CD4-positive, alpha-beta memory T cell (primary cell): Measurements from ENCODE around the gene FAM151A. TPM values are rescaled to one million over a fixed set of nuclear protein-coding genes. Genes with fewer than 3 reads are reported as not detected.

Experiments used
- CTCF ChIA-PET: fragments of 350-600 bp; sonication (Branson Sonifier 250); formaldehyde crosslinking; loops from one replicate; lab custom pipeline; 2021; ENCODE audit warnings: inconsistent platforms; ENCODE audit not compliant: partially characterized antibody; lab: Charles Lee
- POLR2A ChIA-PET: fragments of 350-600 bp; sonication (Branson Sonifier 250); formaldehyde crosslinking; loops from one replicate; lab custom pipeline; 2021; ENCODE audit not compliant: partially characterized antibody; lab: Charles Lee
- DNase-seq, 5 donors: peaks; one replicate each; pipeline versions ENCODE4 v3.0.0 to v3.0.0-alpha.2; 2020 to 2022; ENCODE audit warnings: mixed read lengths in 1 of 5
- H3K27ac ChIP-seq: one replicate; pipeline ENCODE4 v1.7.0; 2013; ENCODE audit warnings: low read depth, low read length
- H3K27me3 ChIP-seq: 2 replicates; pipeline ENCODE4 v1.7.0; 2013; ENCODE audit warnings: mild to moderate bottlenecking, low read length, moderate library complexity; ENCODE audit not compliant: insufficient read depth
- H3K36me3 ChIP-seq: 2 replicates; pipeline ENCODE4 v1.7.0; 2013; ENCODE audit warnings: mild to moderate bottlenecking, low read length, moderate library complexity; ENCODE audit not compliant: insufficient read depth
- H3K4me1 ChIP-seq: 2 replicates; pipeline ENCODE4 v1.7.0; 2013; ENCODE audit warnings: mild to moderate bottlenecking, low read length, moderate library complexity; ENCODE audit not compliant: insufficient read depth
- H3K4me3 ChIP-seq, 2 donors: one replicate each; pipeline ENCODE4 v1.7.0; 2013; ENCODE audit warnings: low read length in 2 of 2, mild to moderate bottlenecking in 1 of 2
- H3K9me3 ChIP-seq, 2 donors: one replicate each; pipeline ENCODE4 v1.7.0; 2013; ENCODE audit warnings: low read length in 2 of 2, control low read depth in 1 of 2; ENCODE audit not compliant: control insufficient read depth in 1 of 2
- H3K27ac Mint-ChIP-seq, 7 donors: one replicate each; pipeline ENCODE4 v1.8.0; 2020 to 2021; ENCODE audit warnings: mixed read lengths in 7 of 7, mild to moderate bottlenecking in 6 of 7, inconsistent platforms in 3 of 7, moderate library complexity in 3 of 7
- H3K27me3 Mint-ChIP-seq, 2 donors: one replicate each; pipeline ENCODE4 v1.8.0; 2020 to 2021; ENCODE audit warnings: mixed read lengths in 2 of 2
- H3K36me3 Mint-ChIP-seq, 2 donors: one replicate each; pipeline ENCODE4 v1.8.0; 2020 to 2021; ENCODE audit warnings: mixed read lengths in 2 of 2, inconsistent platforms in 1 of 2, mild to moderate bottlenecking in 1 of 2
- H3K4me1 Mint-ChIP-seq, 4 donors: one replicate each; pipeline ENCODE4 v1.8.0; 2020 to 2021; ENCODE audit warnings: mixed read lengths in 4 of 4, mild to moderate bottlenecking in 1 of 4
- H3K4me3 Mint-ChIP-seq, 8 donors: one replicate each; pipeline ENCODE4 v1.8.0; 2020 to 2021; ENCODE audit warnings: mixed read lengths in 8 of 8, mild to moderate bottlenecking in 7 of 8, moderate library complexity in 6 of 8, inconsistent platforms in 3 of 8
- H3K9me3 Mint-ChIP-seq, 8 donors: one replicate each; pipeline ENCODE4 v1.8.0; 2020 to 2021; ENCODE audit warnings: mixed read lengths in 8 of 8, mild to moderate bottlenecking in 5 of 8, inconsistent platforms in 3 of 8, moderate library complexity in 1 of 8
- intact Hi-C: fragments of 100-400 bp; cut with micrococcal nuclease; formaldehyde crosslinking; loops from one replicate; pipeline ENCODE4 v1.15.1; 2023
- polyA plus RNA-seq, 2 donors: library from polyadenylated mRNA; unstranded; fragments of 300-500 nt; fragmentation: Illumina TruSeq; gene quantifications; one replicate each; pipeline ENCODE4 v1.2.3, GENCODE V29; 2021
- total RNA-seq, 2 experiments: library from RNA; stranded (reverse); gene quantifications; one replicate each; pipeline ENCODE4 v1.2.3, GENCODE V29; 2021

FAM151A gene
- total and polyA plus RNA-seq, 4 experiments from 2014 or later: not detected

DNA sequence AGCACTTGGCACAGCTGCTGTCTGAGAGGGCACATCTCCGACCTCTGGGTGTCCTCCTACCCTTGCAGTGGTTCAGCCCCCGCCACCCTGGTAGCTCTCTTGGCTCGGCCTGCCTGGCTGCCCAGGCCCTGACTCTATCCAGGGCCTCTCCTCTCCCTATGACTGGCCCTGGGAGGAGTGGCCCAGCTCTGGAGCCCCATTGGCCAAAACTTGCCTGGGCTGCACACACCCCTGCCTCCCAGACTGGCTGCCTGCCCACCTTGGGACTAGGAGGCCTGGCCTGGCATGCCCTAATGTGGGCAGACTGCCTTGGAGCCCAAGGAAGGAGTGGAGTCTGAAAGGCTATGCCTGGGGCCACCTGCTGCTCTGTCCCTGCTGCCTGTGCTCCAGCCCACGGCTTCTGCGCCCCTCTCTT, 41.7 kb downstream of the FAM151A start:
- H3K27ac Mint-ChIP-seq: no peak overlapping the region
- Histone ChIP-seq H3K4me3 (no peak overlapping the region), H3K36me3 (no peaks in the 10 kb centered on the region), H3K4me1 (no peaks in the 10 kb centered on the region), H3K27me3 (no peaks in the 10 kb centered on the region), H3K9me3 (no peaks in the 10 kb centered on the region), H3K27ac (no peak overlapping the region)
- no peaks in the 10 kb centered on the region for H3K9me3 Mint-ChIP-seq
- CTCF ChIA-PET: no interaction called here
- no peak overlapping the region for H3K4me3 Mint-ChIP-seq
- no peak for DNase-seq
- POLR2A ChIA-PET: no interaction called here
- H3K4me1 Mint-ChIP-seq: no peaks in the 10 kb centered on the region
- intact Hi-C loops: no loop called here
- no peaks in the 10 kb centered on the region for H3K27me3 Mint-ChIP-seq
- H3K36me3 Mint-ChIP-seq: no peaks in the 10 kb centered on the region

DNA sequence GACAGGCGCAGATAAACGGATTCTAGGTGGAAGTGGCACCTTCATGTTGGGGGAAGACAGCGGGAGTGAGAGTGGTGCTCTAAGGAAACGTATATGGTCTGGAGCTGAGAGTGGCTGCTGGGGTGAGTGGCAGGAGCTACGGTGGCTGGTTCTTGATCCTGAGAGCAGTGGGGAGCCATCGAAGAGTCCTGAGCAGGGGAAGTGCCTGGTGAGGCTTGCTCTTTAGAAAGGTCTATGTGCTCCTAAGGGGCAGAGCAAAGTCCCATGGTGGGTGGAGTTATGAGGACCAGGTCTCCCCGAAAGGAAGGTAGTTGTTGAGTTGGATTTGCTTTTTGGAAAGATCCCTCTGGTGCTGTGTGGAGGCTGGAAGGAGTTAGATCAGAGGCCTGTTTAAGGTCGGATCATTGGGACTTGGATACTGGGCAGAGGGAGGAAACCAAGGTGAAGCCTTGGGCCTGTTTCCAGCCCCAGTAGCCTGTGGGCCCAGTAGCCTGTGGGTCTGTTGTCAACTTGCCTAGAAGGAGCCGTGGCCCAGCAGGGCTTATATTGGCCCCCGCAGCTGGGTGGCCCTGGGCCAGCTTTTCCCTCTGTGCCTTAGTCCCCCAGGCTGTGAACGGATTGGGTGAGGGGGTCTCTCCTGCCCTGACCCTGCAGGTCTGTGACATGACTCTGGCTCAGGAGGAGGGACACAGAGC, 42.3 kb downstream of the FAM151A start:
- Histone ChIP-seq H3K27me3 (no peaks in the 10 kb centered on the region), H3K27ac (no peak overlapping the region), H3K4me3 (no peak overlapping the region), H3K36me3 (no peaks in the 10 kb centered on the region), H3K9me3 (no peaks in the 10 kb centered on the region), H3K4me1 (no peaks in the 10 kb centered on the region)
- Mint-ChIP-seq H3K27me3 (no peaks in the 10 kb centered on the region), H3K27ac (no peak overlapping the region), H3K36me3 (no peaks in the 10 kb centered on the region), H3K4me1 (no peaks in the 10 kb centered on the region), H3K9me3 (no peaks in the 10 kb centered on the region), H3K4me3 (no peak overlapping the region)
- intact Hi-C loops: no loop called here
- ChIA-PET CTCF (no interaction called here), POLR2A (no interaction called here)
- no peak for DNase-seq

DNA sequence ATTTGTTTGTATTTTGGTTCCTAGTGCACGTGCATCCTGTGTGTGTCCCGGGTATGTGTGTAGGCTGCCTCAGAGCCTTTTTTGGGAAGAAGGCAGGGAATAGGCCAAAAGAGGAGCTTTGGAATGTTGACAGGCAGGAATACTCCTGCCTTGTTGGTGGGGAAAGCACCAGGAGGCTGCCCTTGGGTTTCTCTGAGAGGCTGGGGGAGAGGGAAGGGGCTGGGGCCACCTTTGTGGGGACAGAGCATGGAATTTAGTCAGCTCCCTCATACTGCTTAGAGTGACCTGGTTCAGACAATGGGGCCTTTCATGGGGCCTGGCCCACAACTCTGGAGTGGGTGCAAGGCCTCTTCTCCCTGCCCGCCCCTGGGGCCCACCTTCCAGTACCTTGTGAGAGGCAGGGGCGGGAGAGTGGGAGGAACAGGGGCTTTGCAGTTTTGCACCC, 44.0 kb downstream of the FAM151A start:
- no peaks in the 10 kb centered on the region for H3K27me3 ChIP-seq
- H3K4me3 ChIP-seq: no peak overlapping the region
- no peaks in the 10 kb centered on the region for H3K4me1 ChIP-seq
- no peak for DNase-seq
- no peak overlapping the region for H3K27ac Mint-ChIP-seq
- H3K4me3 Mint-ChIP-seq: no peak overlapping the region
- no peaks in the 10 kb centered on the region for H3K36me3 Mint-ChIP-seq
- POLR2A ChIA-PET: no interaction called here
- no peak overlapping the region for H3K27ac ChIP-seq
- intact Hi-C loops: no loop called here
- no peaks in the 10 kb centered on the region for H3K4me1 Mint-ChIP-seq
- CTCF ChIA-PET: no interaction called here
- peaks cover 0 to 3% of the 10 kb centered on the region in 2 donors for H3K27me3 Mint-ChIP-seq
- H3K9me3 Mint-ChIP-seq: no peaks in the 10 kb centered on the region
- no peaks in the 10 kb centered on the region for H3K36me3 ChIP-seq
- no peaks in the 10 kb centered on the region for H3K9me3 ChIP-seq

DNA sequence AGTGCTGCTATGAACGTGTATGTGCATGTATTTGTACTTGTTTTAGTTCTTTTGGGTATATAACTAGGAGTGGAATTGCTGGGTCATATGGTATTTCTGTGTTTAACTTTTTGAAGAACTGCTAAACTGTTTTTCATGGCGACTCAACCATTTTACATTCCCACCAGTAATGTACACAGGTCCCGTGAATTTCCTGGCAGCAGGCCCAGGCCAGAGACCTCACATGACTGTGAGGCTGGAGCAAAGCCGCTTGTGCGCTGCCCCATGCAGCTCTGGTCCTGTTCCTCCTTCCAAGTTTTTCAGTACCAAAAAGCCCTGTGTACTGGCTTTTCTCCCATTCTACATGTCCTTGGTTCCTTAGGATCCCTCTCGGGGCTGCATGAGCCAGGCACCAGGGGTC, 45.7 kb downstream of the FAM151A start:
- intact Hi-C loops: no loop called here
- ChIA-PET CTCF (no interaction called here), POLR2A (no interaction called here)
- no peaks in the 10 kb centered on the region for H3K27me3 ChIP-seq
- H3K4me3 ChIP-seq: no peak overlapping the region
- Mint-ChIP-seq H3K27ac (no peak overlapping the region), H3K9me3 (no peaks in the 10 kb centered on the region), H3K4me3 (no peak overlapping the region), H3K27me3 (peaks cover 0 to 3% of the 10 kb centered on the region in 2 donors), H3K36me3 (no peaks in the 10 kb centered on the region), H3K4me1 (no peaks in the 10 kb centered on the region)
- H3K4me1 ChIP-seq: no peaks in the 10 kb centered on the region
- H3K27ac ChIP-seq: no peak overlapping the region
- H3K9me3 ChIP-seq: no peaks in the 10 kb centered on the region
- H3K36me3 ChIP-seq: no peaks in the 10 kb centered on the region
- DNase-seq: no peak

DNA sequence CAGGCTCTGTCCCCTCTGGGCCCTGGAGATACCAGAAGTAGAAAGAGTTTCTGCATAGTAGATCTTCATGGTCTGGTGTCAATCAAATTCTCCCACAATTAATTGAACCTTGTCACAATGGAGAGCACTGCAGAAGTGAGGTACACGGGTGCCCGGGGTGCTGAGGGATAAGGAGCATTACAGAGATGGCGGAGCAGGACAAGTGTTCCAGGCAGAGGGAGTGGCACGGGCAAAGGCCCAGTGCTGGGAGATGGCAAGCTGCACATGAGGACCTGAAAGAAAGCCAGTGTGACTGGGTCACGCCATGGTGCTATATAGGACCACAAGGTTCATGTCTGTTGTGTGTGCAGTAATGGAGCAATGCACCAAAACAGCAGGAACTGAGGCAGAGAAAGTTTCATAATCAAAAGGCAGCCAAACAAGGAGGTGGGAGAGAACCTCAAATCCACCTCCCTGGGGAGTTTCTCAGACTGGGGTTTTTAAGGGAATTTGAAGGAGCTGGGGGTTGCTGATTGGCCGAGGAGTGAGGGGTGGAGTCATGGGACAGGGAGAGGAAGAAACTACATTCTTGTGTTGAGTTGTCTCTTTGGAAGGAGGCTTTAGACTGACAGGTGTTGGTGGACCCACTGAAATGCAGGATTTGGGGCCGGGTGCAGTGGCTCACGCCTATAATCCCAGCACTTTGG, 47.6 kb downstream of the FAM151A start:
- Histone ChIP-seq H3K27me3 (no peaks in the 10 kb centered on the region), H3K4me1 (no peaks in the 10 kb centered on the region), H3K4me3 (no peak overlapping the region), H3K27ac (no peak overlapping the region), H3K9me3 (no peaks in the 10 kb centered on the region), H3K36me3 (no peaks in the 10 kb centered on the region)
- Mint-ChIP-seq H3K4me1 (no peaks in the 10 kb centered on the region), H3K36me3 (no peaks in the 10 kb centered on the region), H3K27ac (peak overlapping the region in 2 of 7 donors; percentile 36 to 57), H3K4me3 (no peak overlapping the region), H3K27me3 (peaks cover 0 to 3% of the 10 kb centered on the region in 2 donors), H3K9me3 (no peaks in the 10 kb centered on the region)
- ChIA-PET CTCF (no interaction called here), POLR2A (no interaction called here)
- intact Hi-C loops: no loop called here
- no peak for DNase-seq

DNA sequence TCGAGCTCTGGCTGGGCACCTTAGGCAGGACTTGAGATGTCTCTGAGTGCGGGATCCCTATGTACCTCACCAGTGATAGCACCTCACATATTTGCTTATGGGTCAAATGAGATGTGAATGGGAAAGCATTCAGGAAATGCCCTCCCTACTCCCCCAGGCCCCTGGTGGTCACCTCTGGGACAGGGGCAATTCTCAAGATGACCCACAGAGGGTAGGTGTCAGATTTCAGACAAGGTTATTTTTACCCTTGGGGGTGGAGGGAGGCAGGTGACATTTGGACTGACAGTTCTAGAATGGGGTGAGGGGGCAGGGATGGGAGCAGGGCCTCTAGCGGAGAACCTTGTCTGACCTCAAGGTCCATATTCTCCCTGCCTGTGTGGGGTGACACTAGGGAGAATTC, 48.2 kb downstream of the FAM151A start:
- H3K36me3 ChIP-seq: no peaks in the 10 kb centered on the region
- H3K4me1 Mint-ChIP-seq: no peaks in the 10 kb centered on the region
- H3K4me3 ChIP-seq: no peak overlapping the region
- no peak overlapping the region for H3K27ac ChIP-seq
- no peaks in the 10 kb centered on the region for H3K9me3 Mint-ChIP-seq
- POLR2A ChIA-PET: no interaction called here
- intact Hi-C loops: no loop called here
- no peak overlapping the region for H3K4me3 Mint-ChIP-seq
- no peaks in the 10 kb centered on the region for H3K4me1 ChIP-seq
- CTCF ChIA-PET: no interaction called here
- H3K27me3 ChIP-seq: no peaks in the 10 kb centered on the region
- H3K27ac Mint-ChIP-seq: no peak overlapping the region
- peaks cover 0 to 3% of the 10 kb centered on the region in 2 donors for H3K27me3 Mint-ChIP-seq
- no peak for DNase-seq
- H3K9me3 ChIP-seq: no peaks in the 10 kb centered on the region
- no peaks in the 10 kb centered on the region for H3K36me3 Mint-ChIP-seq

DNA sequence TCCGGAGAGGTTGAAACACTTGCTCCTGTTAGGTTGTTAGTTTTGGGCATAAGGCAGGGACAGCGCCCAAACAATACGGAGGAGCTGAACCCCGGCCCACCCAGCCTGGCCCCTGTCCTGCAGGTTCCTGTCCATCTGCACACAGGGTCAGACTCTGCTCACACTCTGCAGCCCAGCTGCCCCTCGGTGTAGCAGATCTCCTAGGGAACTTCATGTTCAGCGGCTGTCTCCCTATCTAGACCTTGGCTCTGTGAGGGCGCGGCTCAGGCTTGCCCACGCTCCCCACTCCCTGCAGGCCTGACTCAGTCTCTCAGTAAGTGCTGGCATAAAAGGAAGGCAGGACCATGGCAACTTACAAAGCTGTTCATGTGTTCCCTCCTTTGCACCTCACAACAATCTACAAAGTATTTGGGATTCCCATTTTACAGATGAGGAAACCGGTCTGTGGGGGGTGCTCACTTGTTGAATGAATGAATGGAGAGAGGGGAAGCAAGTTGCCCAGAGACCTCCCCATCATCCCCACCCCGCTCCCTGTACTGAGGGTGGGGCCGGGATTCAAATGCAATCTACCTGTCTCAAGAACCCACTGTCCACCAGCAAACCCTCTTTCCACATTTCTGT, 49.1 kb downstream of the FAM151A start:
- no peak overlapping the region for H3K27ac ChIP-seq
- ChIA-PET CTCF (no interaction called here), POLR2A (no interaction called here)
- H3K27me3 Mint-ChIP-seq: peaks cover 0 to 3% of the 10 kb centered on the region in 2 donors
- H3K9me3 ChIP-seq: no peaks in the 10 kb centered on the region
- intact Hi-C loops: no loop called here
- no peak overlapping the region for H3K27ac Mint-ChIP-seq
- no peaks in the 10 kb centered on the region for H3K9me3 Mint-ChIP-seq
- no peak overlapping the region for H3K4me3 ChIP-seq
- H3K27me3 ChIP-seq: no peaks in the 10 kb centered on the region
- no peaks in the 10 kb centered on the region for H3K36me3 ChIP-seq
- no peaks in the 10 kb centered on the region for H3K36me3 Mint-ChIP-seq
- no peaks in the 10 kb centered on the region for H3K4me1 ChIP-seq
- no peak for DNase-seq
- no peak overlapping the region for H3K4me3 Mint-ChIP-seq
- no peaks in the 10 kb centered on the region for H3K4me1 Mint-ChIP-seq
